ENCODE results near the gene ARSG. TPM values are rescaled to one million over a fixed set of nuclear protein-coding genes. Genes with fewer than 3 reads are reported as not detected.

ARSG gene
- total and polyA plus RNA-seq, 2 of the 13 experiments (the other 11 are each of a cell fraction or from before 2014, with no cell fraction given): 3.7 to 15.2 TPM

DNA sequence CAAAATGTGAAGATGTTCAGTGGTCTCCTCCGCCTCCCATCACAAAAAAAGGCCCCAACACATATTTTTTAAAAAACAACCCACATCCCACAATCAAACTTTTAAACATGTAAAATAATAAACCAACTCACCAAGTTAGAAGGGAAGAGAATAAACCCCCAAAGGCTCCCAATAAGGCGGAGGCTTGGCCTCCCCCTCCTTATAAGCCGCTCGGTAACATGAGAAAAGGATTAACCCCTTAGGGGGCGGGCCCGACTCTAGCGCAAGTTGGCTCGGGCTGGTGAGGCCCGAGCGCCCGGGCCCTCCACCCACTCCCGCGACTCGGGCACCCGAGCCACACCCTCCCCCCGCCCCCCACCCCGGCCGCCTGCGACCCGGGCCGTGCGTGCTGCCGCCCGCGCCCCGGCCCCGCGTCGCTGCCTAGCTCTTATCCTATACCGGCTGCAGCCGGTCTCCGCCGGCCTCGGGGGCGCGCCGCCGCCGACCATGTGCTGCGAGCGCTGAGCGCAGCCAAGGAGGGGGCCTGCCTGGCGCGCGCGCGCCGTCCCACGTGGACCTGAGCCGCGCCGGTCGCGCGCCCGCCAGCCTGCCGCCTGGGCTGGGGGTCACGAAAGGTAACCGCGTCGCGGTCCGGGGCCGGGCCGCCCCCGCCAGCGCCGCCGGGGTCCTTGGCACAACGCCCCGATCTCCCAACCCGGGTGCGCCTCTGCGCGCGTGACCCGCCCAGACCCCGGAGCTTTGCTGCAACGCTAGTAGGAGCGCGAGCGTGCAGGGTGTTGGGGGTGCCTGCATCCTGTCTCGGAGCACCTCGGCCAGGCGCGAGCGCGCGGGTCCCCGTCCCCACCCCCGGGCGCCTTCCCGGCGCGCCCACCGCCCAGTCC lies at the start of gene ARSG, which contains the start of gene SLC16A6 (continued):
- TF ChIP-seq, protein P1, sequence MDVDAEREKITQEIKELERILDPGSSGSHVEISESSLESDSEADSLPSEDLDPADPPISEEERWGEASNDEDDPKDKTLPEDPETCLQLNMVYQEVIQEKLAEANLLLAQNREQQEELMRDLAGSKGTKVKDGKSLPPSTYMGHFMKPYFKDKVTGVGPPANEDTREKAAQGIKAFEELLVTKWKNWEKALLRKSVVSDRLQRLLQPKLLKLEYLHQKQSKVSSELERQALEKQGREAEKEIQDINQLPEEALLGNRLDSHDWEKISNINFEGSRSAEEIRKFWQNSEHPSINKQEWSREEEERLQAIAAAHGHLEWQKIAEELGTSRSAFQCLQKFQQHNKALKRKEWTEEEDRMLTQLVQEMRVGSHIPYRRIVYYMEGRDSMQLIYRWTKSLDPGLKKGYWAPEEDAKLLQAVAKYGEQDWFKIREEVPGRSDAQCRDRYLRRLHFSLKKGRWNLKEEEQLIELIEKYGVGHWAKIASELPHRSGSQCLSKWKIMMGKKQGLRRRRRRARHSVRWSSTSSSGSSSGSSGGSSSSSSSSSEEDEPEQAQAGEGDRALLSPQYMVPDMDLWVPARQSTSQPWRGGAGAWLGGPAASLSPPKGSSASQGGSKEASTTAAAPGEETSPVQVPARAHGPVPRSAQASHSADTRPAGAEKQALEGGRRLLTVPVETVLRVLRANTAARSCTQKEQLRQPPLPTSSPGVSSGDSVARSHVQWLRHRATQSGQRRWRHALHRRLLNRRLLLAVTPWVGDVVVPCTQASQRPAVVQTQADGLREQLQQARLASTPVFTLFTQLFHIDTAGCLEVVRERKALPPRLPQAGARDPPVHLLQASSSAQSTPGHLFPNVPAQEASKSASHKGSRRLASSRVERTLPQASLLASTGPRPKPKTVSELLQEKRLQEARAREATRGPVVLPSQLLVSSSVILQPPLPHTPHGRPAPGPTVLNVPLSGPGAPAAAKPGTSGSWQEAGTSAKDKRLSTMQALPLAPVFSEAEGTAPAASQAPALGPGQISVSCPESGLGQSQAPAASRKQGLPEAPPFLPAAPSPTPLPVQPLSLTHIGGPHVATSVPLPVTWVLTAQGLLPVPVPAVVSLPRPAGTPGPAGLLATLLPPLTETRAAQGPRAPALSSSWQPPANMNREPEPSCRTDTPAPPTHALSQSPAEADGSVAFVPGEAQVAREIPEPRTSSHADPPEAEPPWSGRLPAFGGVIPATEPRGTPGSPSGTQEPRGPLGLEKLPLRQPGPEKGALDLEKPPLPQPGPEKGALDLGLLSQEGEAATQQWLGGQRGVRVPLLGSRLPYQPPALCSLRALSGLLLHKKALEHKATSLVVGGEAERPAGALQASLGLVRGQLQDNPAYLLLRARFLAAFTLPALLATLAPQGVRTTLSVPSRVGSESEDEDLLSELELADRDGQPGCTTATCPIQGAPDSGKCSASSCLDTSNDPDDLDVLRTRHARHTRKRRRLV (CRISPR knock-in tag; IDR thresholded peaks at IDR 0.05): no peak
- peak; percentile 78; the same call in 1 of the 2 replicates for TF ChIP-seq HOXD1 (CRISPR knock-in tag; IDR thresholded peaks at IDR 0.05)
- TF ChIP-seq GPN1 (CRISPR knock-in tag; IDR thresholded peaks at IDR 0.05; ENCODE audit: borderline replicate concordance): no peak
- TF ChIP-seq, protein P2, sequence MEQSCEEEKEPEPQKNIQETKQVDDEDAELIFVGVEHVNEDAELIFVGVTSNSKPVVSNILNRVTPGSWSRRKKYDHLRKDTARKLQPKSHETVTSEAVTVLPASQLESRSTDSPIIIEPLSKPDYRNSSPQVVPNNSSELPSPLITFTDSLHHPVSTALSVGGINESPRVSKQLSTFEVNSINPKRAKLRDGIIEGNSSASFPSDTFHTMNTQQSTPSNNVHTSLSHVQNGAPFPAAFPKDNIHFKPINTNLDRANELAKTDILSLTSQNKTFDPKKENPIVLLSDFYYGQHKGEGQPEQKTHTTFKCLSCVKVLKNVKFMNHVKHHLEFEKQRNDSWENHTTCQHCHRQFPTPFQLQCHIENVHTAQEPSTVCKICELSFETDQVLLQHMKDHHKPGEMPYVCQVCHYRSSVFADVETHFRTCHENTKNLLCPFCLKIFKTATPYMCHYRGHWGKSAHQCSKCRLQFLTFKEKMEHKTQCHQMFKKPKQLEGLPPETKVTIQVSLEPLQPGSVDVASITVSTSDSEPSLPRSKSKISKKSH (CRISPR knock-in tag; IDR thresholded peaks at IDR 0.05; ENCODE audit: borderline replicate concordance): no peak
- TF ChIP-seq ZNF17 (CRISPR knock-in tag; IDR thresholded peaks at IDR 0.05): no peak
- no peak for TF ChIP-seq ELF1 (CRISPR knock-in tag; IDR thresholded peaks at IDR 0.05)
- TF ChIP-seq ZC3H13 (CRISPR knock-in tag; IDR thresholded peaks at IDR 0.05): peak; percentile 4; the same call in 1 of the 2 replicates
- TF ChIP-seq PAF1 (CRISPR knock-in tag; IDR thresholded peaks at IDR 0.05): no peak
- no peak; the same call in 1 of the 2 replicates for TF ChIP-seq CREB1 (IDR thresholded peaks at IDR 0.05)
- no peak for TF ChIP-seq CREB1 (CRISPR knock-in tag; IDR thresholded peaks at IDR 0.05)
- TF ChIP-seq KAT8 (CRISPR knock-in tag; IDR thresholded peaks at IDR 0.05): no peak
- TF ChIP-seq ZNF746 (CRISPR knock-in tag; IDR thresholded peaks at IDR 0.05): no peak; the same call in 1 of the 2 replicates
- TF ChIP-seq GTF2F1 (IDR thresholded peaks at IDR 0.05; ENCODE audit: low read length): no peak
- 0 out of 2 replicates have a peak, but pooled peaks have one; percentile 3 for TF ChIP-seq NFATC3 (CRISPR knock-in tag; IDR thresholded peaks at IDR 0.05)
- TF ChIP-seq TBP (CRISPR knock-in tag; IDR thresholded peaks at IDR 0.05): no peak
- TF ChIP-seq ZFX (CRISPR knock-in tag; IDR thresholded peaks at IDR 0.05; ENCODE audit: low read depth): no peak
- no peak for TF ChIP-seq HNRNPUL1 (IDR thresholded peaks at IDR 0.05; ENCODE audit: low read depth, low read length)
- TF ChIP-seq, protein P3, sequence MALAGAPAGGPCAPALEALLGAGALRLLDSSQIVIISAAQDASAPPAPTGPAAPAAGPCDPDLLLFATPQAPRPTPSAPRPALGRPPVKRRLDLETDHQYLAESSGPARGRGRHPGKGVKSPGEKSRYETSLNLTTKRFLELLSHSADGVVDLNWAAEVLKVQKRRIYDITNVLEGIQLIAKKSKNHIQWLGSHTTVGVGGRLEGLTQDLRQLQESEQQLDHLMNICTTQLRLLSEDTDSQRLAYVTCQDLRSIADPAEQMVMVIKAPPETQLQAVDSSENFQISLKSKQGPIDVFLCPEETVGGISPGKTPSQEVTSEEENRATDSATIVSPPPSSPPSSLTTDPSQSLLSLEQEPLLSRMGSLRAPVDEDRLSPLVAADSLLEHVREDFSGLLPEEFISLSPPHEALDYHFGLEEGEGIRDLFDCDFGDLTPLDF (CRISPR knock-in tag; IDR thresholded peaks at IDR 0.05): no peak; the same call in 1 of the 2 replicates
- TF ChIP-seq SIN3A (IDR thresholded peaks at IDR 0.05; ENCODE audit: borderline replicate concordance, low read depth, low read length): 0 out of 2 replicates have a peak, but pooled peaks have one; percentile 21
- TF ChIP-seq NFKBIZ (CRISPR knock-in tag; IDR thresholded peaks at IDR 0.05): no peak
- no peak; the same call in 1 of the 2 replicates for TF ChIP-seq HOXA9 (CRISPR knock-in tag; IDR thresholded peaks at IDR 0.05; ENCODE audit: borderline replicate concordance)
- TF ChIP-seq ZBTB8A (CRISPR knock-in tag; IDR thresholded peaks at IDR 0.05; ENCODE audit: borderline replicate concordance, low read depth): no peak
- TF ChIP-seq NFE2 (CRISPR knock-in tag; IDR thresholded peaks at IDR 0.05): no peak
- TF ChIP-seq ZNF567 (CRISPR knock-in tag; IDR thresholded peaks at IDR 0.05; ENCODE audit: borderline replicate concordance): no peak
